AG04449 (cell line): ENCODE measurements around the gene PAPSS2.

Experiments
- CTCF ChIA-PET: fragments of 350-600 bp; formaldehyde crosslinking; extraction: SDS; loops from one replicate; lab custom pipeline; 2021; ENCODE audit warnings: antibody characterized with exemption; lab: Yijun Ruan, JAX
- POLR2A ChIA-PET: fragments of 400-600, 350-600 bp; formaldehyde crosslinking; extraction: SDS; loops from one replicate; lab custom pipeline; 2020; ENCODE audit warnings: antibody characterized with exemption, inconsistent platforms; lab: Yijun Ruan, JAX
- DNase-seq: peaks from one replicate; pipeline ENCODE4 v3.0.0-alpha.2; 2010; ENCODE audit warnings: low read depth, low spot score
- H3K4me3 ChIP-seq: 2 replicates; pipeline ENCODE4 v1.5.1; 2011; ENCODE audit warnings: low read depth, mild to moderate bottlenecking, control low read depth, low read length
- TF ChIP-seq, protein P1 (sequence below): IDR thresholded peaks from one replicate; pipeline ENCODE4 v1.5.1; 2011; ENCODE audit warnings: mild to moderate bottlenecking, moderate library complexity, low read length, control low read depth, inconsistent platforms; ENCODE audit not compliant: insufficient read depth; ENCODE audit errors: missing control alignments

The PAPSS2 gene

GRCh38 chr10:87702973-87703294, 43.3 kb downstream of the PAPSS2 start:
- no peak overlapping the region for H3K4me3 ChIP-seq
- ChIA-PET POLR2A (no interaction called here), CTCF (interaction anchor here (1.3 kb wide), 1 partner anchor 13 kb away, joined by 6 read pairs; no protein-coding TSS in a partner anchor)
- TF ChIP-seq, protein P1, sequence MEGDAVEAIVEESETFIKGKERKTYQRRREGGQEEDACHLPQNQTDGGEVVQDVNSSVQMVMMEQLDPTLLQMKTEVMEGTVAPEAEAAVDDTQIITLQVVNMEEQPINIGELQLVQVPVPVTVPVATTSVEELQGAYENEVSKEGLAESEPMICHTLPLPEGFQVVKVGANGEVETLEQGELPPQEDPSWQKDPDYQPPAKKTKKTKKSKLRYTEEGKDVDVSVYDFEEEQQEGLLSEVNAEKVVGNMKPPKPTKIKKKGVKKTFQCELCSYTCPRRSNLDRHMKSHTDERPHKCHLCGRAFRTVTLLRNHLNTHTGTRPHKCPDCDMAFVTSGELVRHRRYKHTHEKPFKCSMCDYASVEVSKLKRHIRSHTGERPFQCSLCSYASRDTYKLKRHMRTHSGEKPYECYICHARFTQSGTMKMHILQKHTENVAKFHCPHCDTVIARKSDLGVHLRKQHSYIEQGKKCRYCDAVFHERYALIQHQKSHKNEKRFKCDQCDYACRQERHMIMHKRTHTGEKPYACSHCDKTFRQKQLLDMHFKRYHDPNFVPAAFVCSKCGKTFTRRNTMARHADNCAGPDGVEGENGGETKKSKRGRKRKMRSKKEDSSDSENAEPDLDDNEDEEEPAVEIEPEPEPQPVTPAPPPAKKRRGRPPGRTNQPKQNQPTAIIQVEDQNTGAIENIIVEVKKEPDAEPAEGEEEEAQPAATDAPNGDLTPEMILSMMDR = no peak
- DNase-seq = no peak

GRCh38 chr10:87703771-87704170, 44.1 kb downstream of the PAPSS2 start:
- no peak for DNase-seq
- CTCF ChIA-PET = no interaction called here
- POLR2A ChIA-PET = interaction anchor here (0.6 kb wide), 1 partner anchor 14 kb away, joined by 3 read pairs; no protein-coding TSS in a partner anchor
- no peak overlapping the region for H3K4me3 ChIP-seq
- TF ChIP-seq, protein P1 = no peak

DNA sequence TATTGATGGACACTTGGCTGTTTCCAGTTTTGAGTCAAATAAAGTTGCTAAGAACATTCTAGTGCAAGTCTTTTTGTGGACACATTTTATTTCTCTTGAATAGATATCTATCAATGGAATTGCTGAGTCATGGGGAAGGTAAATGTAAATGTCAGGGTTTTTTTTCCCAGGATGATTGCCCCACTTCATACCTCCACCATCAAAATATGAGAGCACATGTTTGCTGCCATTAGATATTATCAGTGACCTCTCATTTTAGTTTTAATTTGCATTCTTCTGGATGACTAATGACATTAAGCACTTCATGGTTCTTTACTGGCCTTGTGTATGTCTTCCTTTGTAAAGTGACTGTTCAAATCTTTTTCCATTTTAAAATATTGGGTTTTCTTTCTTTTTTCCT, 45.7 kb downstream of the PAPSS2 start:
- CTCF ChIA-PET = no interaction called here
- POLR2A ChIA-PET = no interaction called here
- H3K4me3 ChIP-seq = no peak overlapping the region
- TF ChIP-seq, protein P1 = no peak
- DNase-seq = peak; percentile 50

DNA sequence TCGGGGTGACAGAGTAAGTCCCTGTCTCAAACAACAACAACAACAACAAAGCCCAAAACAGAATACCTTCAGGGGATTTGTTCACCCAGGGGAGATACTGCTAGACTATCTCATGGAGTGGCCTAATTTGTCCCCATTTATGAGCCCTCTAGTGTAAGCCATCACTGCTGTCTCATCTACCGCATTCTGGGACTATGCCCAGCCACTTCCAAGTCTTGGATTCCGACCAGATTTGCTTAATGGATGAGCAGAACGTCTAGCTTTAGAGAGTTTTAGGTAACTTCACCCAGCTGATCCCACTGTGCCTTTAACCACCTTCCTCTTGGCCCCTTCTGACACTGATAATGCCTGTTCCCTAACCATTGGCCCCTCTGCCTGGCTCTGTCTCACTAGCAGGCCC, 47.1 kb downstream of the PAPSS2 start:
- TF ChIP-seq, protein P1 = no peak
- ChIA-PET CTCF (interaction anchor here (1.0 to 1.9 kb wide), 2 partner anchors 12 to 28 kb away, joined by 3 to 6 read pairs; no protein-coding TSS in a partner anchor), POLR2A (no interaction called here)
- DNase-seq = no peak
- no peak overlapping the region for H3K4me3 ChIP-seq

DNA sequence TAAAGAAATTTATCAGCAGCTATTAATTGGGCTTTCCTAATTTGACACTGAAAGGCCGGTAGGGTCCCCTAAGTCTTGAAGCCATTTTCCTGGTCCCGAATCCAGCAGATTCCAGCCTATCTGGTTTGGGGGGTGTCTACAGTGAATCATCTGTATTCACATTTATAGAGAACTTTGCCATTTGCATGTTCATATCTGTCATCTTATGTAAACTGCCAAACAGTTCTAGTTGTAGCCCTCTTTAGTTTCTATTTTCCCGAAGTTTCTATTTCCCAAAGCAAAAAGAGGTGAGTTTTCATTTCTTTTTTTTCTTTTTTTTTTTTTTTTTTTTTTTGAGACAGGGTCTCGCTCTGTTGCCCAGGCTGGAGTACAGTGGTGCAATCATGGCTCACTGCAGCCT, 47.6 kb downstream of the PAPSS2 start:
- no peak for DNase-seq
- TF ChIP-seq, protein P1 = no peak
- CTCF ChIA-PET = interaction anchor here (1.9 kb wide), 1 partner anchor 28 kb away, joined by 6 read pairs; no protein-coding TSS in a partner anchor
- H3K4me3 ChIP-seq = no peak overlapping the region
- POLR2A ChIA-PET = no interaction called here

GRCh38 chr10:87712913-87713616, 53.4 kb downstream of the PAPSS2 start:
- no peak overlapping the region for H3K4me3 ChIP-seq
- ChIA-PET CTCF (interaction anchor here (0.9 kb wide), 1 partner anchor 13 kb away, joined by 3 read pairs; no protein-coding TSS in a partner anchor), POLR2A (interaction anchor here (0.6 kb wide), 1 partner anchor 38 kb away, joined by 3 read pairs; no protein-coding TSS in a partner anchor)
- no peak for DNase-seq
- TF ChIP-seq, protein P1 = no peak
